Common myeloid progenitor, CD34-positive (primary cell): ENCODE data around the gene BUD13.

Experiments used
- CTCF ChIA-PET: fragments of 350-600 bp; sonication (Branson Sonifier 250); formaldehyde crosslinking; loops from one replicate; lab custom pipeline; 2021; ENCODE audit warnings: antibody characterized with exemption; lab: Charles Lee
- POLR2A ChIA-PET: fragments of 350-600 bp; sonication (Branson Sonifier 250); formaldehyde crosslinking; loops from one replicate; lab custom pipeline; 2021; ENCODE audit warnings: antibody characterized with exemption; lab: Charles Lee
- DNase-seq, 3 donors: peaks; one replicate each; pipeline versions ENCODE4 v3.0.0 to v3.0.0-alpha.2; 2013
- H3K27ac ChIP-seq, 2 experiments: 1 replicate in 1 of 2; 2 replicates in 1 of 2; pipeline ENCODE4 v1.7.0; 2013; ENCODE audit warnings: inconsistent platforms in 2 of 2, low read length in 2 of 2, mild to moderate bottlenecking in 2 of 2, low read depth in 1 of 2, moderate library complexity in 1 of 2; ENCODE audit not compliant: severe bottlenecking in 2 of 2, insufficient read depth in 1 of 2, poor library complexity in 1 of 2
- H3K27me3 ChIP-seq, 5 experiments: replicated peaks in 2 of 5; 1 replicate in 3 of 5; 2 replicates in 2 of 5; pipeline versions ENCODE4 v1.6.1 to v1.7.0; 2013; ENCODE audit warnings: low read length in 4 of 5, mild to moderate bottlenecking in 2 of 5, moderate library complexity in 2 of 5, inconsistent platforms in 1 of 5; ENCODE audit not compliant: insufficient read depth in 5 of 5, control insufficient read depth in 4 of 5
- H3K36me3 ChIP-seq, 4 experiments: 1 replicate in 2 of 4; 2 replicates in 2 of 4; pipeline versions ENCODE4 v1.6.1 to v1.7.0; 2013; ENCODE audit warnings: low read length in 3 of 4, control low read depth in 1 of 4, mild to moderate bottlenecking in 1 of 4; ENCODE audit not compliant: control insufficient read depth in 4 of 4, insufficient read depth in 4 of 4
- H3K4me1 ChIP-seq, 4 experiments: 1 replicate in 3 of 4; 2 replicates in 1 of 4; pipeline versions ENCODE4 v1.6.1 to v1.7.1; 2013; ENCODE audit warnings: low read length in 3 of 4, mild to moderate bottlenecking in 3 of 4, control low read depth in 1 of 4, inconsistent platforms in 1 of 4, moderate library complexity in 1 of 4; ENCODE audit not compliant: control insufficient read depth in 4 of 4, insufficient read depth in 4 of 4; ENCODE audit errors: control extremely low read depth in 1 of 4
- H3K4me3 ChIP-seq, 7 experiments: 1 replicate in 4 of 7; 2 replicates in 3 of 7; pipeline versions ENCODE4 v1.5.1 to v1.7.0; 2013; ENCODE audit warnings: mild to moderate bottlenecking in 7 of 7, low read length in 6 of 7, moderate library complexity in 6 of 7, inconsistent platforms in 2 of 7, low read depth in 2 of 7, control low read depth in 1 of 7; ENCODE audit not compliant: insufficient read depth in 4 of 7, control insufficient read depth in 1 of 7; ENCODE audit errors: extremely low read depth in 1 of 7
- H3K9me3 ChIP-seq, 5 experiments: 1 replicate in 4 of 5; 2 replicates in 1 of 5; pipeline versions ENCODE4 v1.6.1 to v1.7.1; 2013; ENCODE audit warnings: low read length in 4 of 5, mild to moderate bottlenecking in 2 of 5, inconsistent platforms in 1 of 5, low read depth in 1 of 5, moderate library complexity in 1 of 5; ENCODE audit not compliant: control insufficient read depth in 4 of 5, insufficient read depth in 2 of 5; ENCODE audit errors: control extremely low read depth in 1 of 5
- WGBS: methylation state at CpG from one replicate; pipeline ENCODE4 v1.1.5; 2013; ENCODE audit not compliant: insufficient coverage; 5-methylcytosine and 5-hydroxymethylcytosine counted together

The BUD13 gene

GRCh38 chr11:116788975-116789374 lies 16.2 kb upstream of the BUD13 start:
- ChIA-PET POLR2A (interaction anchor here (1.3 kb wide), 1 partner anchor 47 kb away, joined by 3 read pairs; no protein-coding TSS in a partner anchor), CTCF (interaction anchor here (1.0 to 9.8 kb wide), 11 partner anchors 11 to 319 kb away, joined by 3 to 134 read pairs (median 8); partner anchors contain the start of genes APOA1 and APOC3)
- WGBS: 93% methylated on average over 3 of the region's 4 CpGs

GRCh38 chr11:116788534-116788933 lies 15.7 kb upstream of the BUD13 start:
- ChIA-PET POLR2A (interaction anchor here (0.6 to 1.3 kb wide), 2 partner anchors 17 to 47 kb away, joined by 3 read pairs; no protein-coding TSS in a partner anchor), CTCF (interaction anchor here (1.1 to 9.8 kb wide), 9 partner anchors 12 to 320 kb away, joined by 3 to 134 read pairs (median 14); partner anchors contain the start of gene APOA1)
- Histone ChIP-seq H3K27me3 (peaks cover 0 to 2% (median 0%) of the 10 kb centered on the region in 5 experiments), H3K4me3 (peak overlapping the region; percentile 76 to 93 (median 86)), H3K9me3 (no peaks in the 10 kb centered on the region), H3K36me3 (peaks cover 16 to 32% (median 24%) of the 10 kb centered on the region in 4 experiments), H3K27ac (peak overlapping the region in 1 of 2 experiments; percentile 77), H3K4me1 (peaks cover 0 to 27% (median 21%) of the 10 kb centered on the region in 4 experiments)
- WGBS: no CpG with 5 or more reads among the region's 4 CpGs
- DNase-seq: no peak

More at GRCh38 chr11:116788975-116789374, 16.2 kb upstream of the BUD13 start:
- Histone ChIP-seq H3K4me1 (peaks cover 0 to 27% (median 21%) of the 10 kb centered on the region in 4 experiments), H3K27me3 (peaks cover 0 to 2% (median 0%) of the 10 kb centered on the region in 5 experiments), H3K9me3 (no peaks in the 10 kb centered on the region), H3K36me3 (peaks cover 16 to 28% (median 22%) of the 10 kb centered on the region in 4 experiments), H3K27ac (no peak overlapping the region), H3K4me3 (no peak overlapping the region)
- no peak for DNase-seq

- peaks cover 0 to 2% (median 0%) of the 10 kb centered on the region in 5 experiments for H3K27me3 ChIP-seq
- CTCF ChIA-PET: interaction anchor here (1.1 to 9.8 kb wide), 11 partner anchors 12 to 458 kb away, joined by 3 to 134 read pairs (median 6); partner anchors contain the start of genes APOA1 and BUD13
- H3K36me3 ChIP-seq: peaks cover 18 to 38% (median 28%) of the 10 kb centered on the region in 4 experiments
- peaks cover 0 to 27% (median 21%) of the 10 kb centered on the region in 4 experiments for H3K4me1 ChIP-seq
- under 1% methylated on average over 45 of the region's 56 CpGs for WGBS
- H3K27ac ChIP-seq: peak within 1 kb of the TSS; percentile 77
- peak within 1 kb of the TSS; percentile 76 to 93 (median 86) for H3K4me3 ChIP-seq
- no peaks in the 10 kb centered on the region for H3K9me3 ChIP-seq
- peak; percentile 75 to 83 (median 81) for DNase-seq
- POLR2A ChIA-PET: interaction anchor here (0.6 to 1.5 kb wide), 3 partner anchors 15 to 48 kb away, joined by 3 to 6 read pairs (median 3); partner anchors contain the start of gene BUD13
Measured at GRCh38 chr11:116787786-116788486, 15.1 kb upstream of the BUD13 start, which contains the start of gene ZPR1. Gene ZPR1 (minus strand): TSS chr11:116788023. CDS start chr11:116787990, 33 bp downstream.

GRCh38 chr11:116787436-116787785 lies 14.6 kb upstream of the BUD13 start:
- WGBS: 0% methylated on average over 12 of the region's 15 CpGs
- H3K36me3 ChIP-seq: peaks cover 21 to 43% (median 33%) of the 10 kb centered on the region in 4 experiments
- peak overlapping the region; percentile 76 to 93 (median 86) for H3K4me3 ChIP-seq
- no peaks in the 10 kb centered on the region for H3K9me3 ChIP-seq
- peaks cover 0 to 27% (median 21%) of the 10 kb centered on the region in 4 experiments for H3K4me1 ChIP-seq
- CTCF ChIA-PET: interaction anchor here (1.1 to 9.8 kb wide), 10 partner anchors 11 to 458 kb away, joined by 3 to 134 read pairs (median 4); partner anchors contain the start of genes APOA1 and BUD13
- peaks cover 0 to 2% (median 0%) of the 10 kb centered on the region in 5 experiments for H3K27me3 ChIP-seq
- DNase-seq: no peak
- POLR2A ChIA-PET: interaction anchor here (1.3 to 1.5 kb wide), 2 partner anchors 15 to 48 kb away, joined by 3 to 6 read pairs; partner anchors contain the start of gene BUD13
- peak overlapping the region; percentile 77 for H3K27ac ChIP-seq

GRCh38 chr11:116786966-116787365 lies 14.2 kb upstream of the BUD13 start:
- Histone ChIP-seq H3K27me3 (peaks cover 0 to 2% (median 0%) of the 10 kb centered on the region in 5 experiments), H3K27ac (peak overlapping the region; percentile 77), H3K9me3 (no peaks in the 10 kb centered on the region), H3K36me3 (peaks cover 21 to 47% (median 36%) of the 10 kb centered on the region in 4 experiments), H3K4me3 (peak overlapping the region; percentile 76 to 93 (median 86)), H3K4me1 (peaks cover 0 to 27% (median 21%) of the 10 kb centered on the region in 4 experiments)
- WGBS: 83% methylated on average over 3 of the region's 5 CpGs
- DNase-seq: no peak
- POLR2A ChIA-PET: interaction anchor here (1.5 kb wide), 1 partner anchor 14 kb away, joined by 6 read pairs; the partner anchor contains the start of gene BUD13
- CTCF ChIA-PET: interaction anchor here (0.9 to 9.8 kb wide), 11 partner anchors 11 to 459 kb away, joined by 3 to 134 read pairs (median 3); partner anchors contain the start of genes APOA1 and BUD13

- no peak for DNase-seq
- Histone ChIP-seq H3K36me3 (peaks cover 22 to 51% (median 39%) of the 10 kb centered on the region in 4 experiments), H3K4me3 (peak overlapping the region in 2 of 7 experiments; percentile 87 to 90), H3K9me3 (no peaks in the 10 kb centered on the region), H3K27me3 (peaks cover 0 to 2% (median 0%) of the 10 kb centered on the region in 5 experiments), H3K27ac (no peak overlapping the region), H3K4me1 (peaks cover 0 to 23% (median 17%) of the 10 kb centered on the region in 4 experiments)
- POLR2A ChIA-PET: interaction anchor here (1.5 kb wide), 1 partner anchor 14 kb away, joined by 6 read pairs; the partner anchor contains the start of gene BUD13
- CTCF ChIA-PET: interaction anchor here (0.6 to 9.8 kb wide), 9 partner anchors 9 to 444 kb away, joined by 3 to 134 read pairs (median 3); partner anchors contain the start of genes APOA1 and PAFAH1B2
- 100% methylated on average over 2 of the region's 2 CpGs for WGBS
Measured at GRCh38 chr11:116786326-116786725, 13.5 kb upstream of the BUD13 start.
